ENCODE data around the gene C4orf36. TPM values are rescaled to one million over a fixed set of nuclear protein-coding genes. Genes with fewer than 3 reads are reported as not detected.

C4orf36 gene
- total and polyA plus RNA-seq, 2 of the 8 experiments (the other 6 are each of a cell fraction or from before 2014, with no cell fraction given): 1.2 to 1.5 TPM

DNA sequence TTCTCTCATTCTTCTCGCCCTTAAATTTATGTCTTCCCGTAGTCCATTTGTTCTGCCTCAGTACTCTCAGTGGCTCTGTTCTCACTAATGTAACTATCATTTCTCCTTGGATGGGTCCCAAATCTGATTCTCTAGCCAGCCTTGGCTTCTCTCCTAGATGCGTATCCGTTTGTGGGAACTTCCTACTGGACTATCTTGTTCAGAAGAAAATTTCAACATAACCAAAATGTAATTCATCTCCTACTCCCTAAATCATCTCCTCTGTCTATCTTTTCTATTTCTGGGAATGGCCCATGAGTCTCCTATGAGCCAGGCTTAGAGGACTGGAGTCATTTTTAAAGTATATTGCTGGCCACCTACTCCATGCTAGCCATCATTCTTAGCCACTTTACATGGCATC, 4.4 kb upstream of the C4orf36 start:
- H2BK15ac ChIP-seq (ENCODE audit: low read length): no peak overlapping the region
- no peak overlapping the region for H3K9ac ChIP-seq (replicated peaks in 1 of 4; ENCODE audit: extremely low read depth in 1 of 4, low read depth in 3 of 4, low read length in 3 of 4)
- no peak overlapping the region for H2AFZ ChIP-seq (ENCODE audit: low read length)
- H3K36me3 ChIP-seq (ENCODE audit: control insufficient read depth in 2 of 4, insufficient read depth in 4 of 4, low read length in 3 of 4): no peaks in the 10 kb centered on the region
- no peak overlapping the region for H3K14ac ChIP-seq (ENCODE audit: insufficient read length)
- no peak overlapping the region for H4K91ac ChIP-seq (replicated peaks; ENCODE audit: insufficient read length, low read length)
- H3K4me3 ChIP-seq (ENCODE audit: extremely low read depth in 1 of 4, insufficient read depth in 2 of 4, low read depth in 3 of 4, low read length in 4 of 4): no peak overlapping the region
- H2BK20ac ChIP-seq (ENCODE audit: low read length): no peak overlapping the region
- H3K18ac ChIP-seq (ENCODE audit: extremely low read depth, low read length): no peak overlapping the region
- H4K5ac ChIP-seq (ENCODE audit: insufficient read length, low read depth, low read length): no peak overlapping the region
- no peaks in the 10 kb centered on the region for H4K20me1 ChIP-seq (replicated peaks in 1 of 2; ENCODE audit: control insufficient read depth in 1 of 2, insufficient read depth in 2 of 2, low read length in 2 of 2)
- H2AK5ac ChIP-seq (ENCODE audit: low read depth, low read length): no peak overlapping the region
- H3K27ac ChIP-seq (ENCODE audit: low read depth, low read length): no peak overlapping the region
- H2BK120ac ChIP-seq (replicated peaks; ENCODE audit: low read depth, low read length): no peak overlapping the region
- H3K4ac ChIP-seq (replicated peaks; ENCODE audit: insufficient read length, low read depth, low read length): no peak overlapping the region
- H3K56ac ChIP-seq (replicated peaks; ENCODE audit: insufficient read length, low read depth, low read length): no peak overlapping the region
- no peak overlapping the region for H4K8ac ChIP-seq (ENCODE audit: extremely low read depth, insufficient read depth, low read length)
- H3K4me1 ChIP-seq (replicated peaks in 1 of 4; ENCODE audit: control insufficient read depth in 3 of 4, insufficient read depth in 4 of 4, low read length in 3 of 4): peaks cover 0 to 2% (median 0%) of the 10 kb centered on the region in 4 experiments; a peak in 1 of 7 replicates
- ChIA-PET POLR2A (ENCODE audit: partially characterized antibody) (no interaction called here), CTCF (ENCODE audit: partially characterized antibody) (interaction anchor here (0.6 to 3.0 kb wide), 7 partner anchors 17 to 657 kb away, joined by 3 to 19 read pairs (median 4); no protein-coding TSS in a partner anchor)
- H3K79me1 ChIP-seq (ENCODE audit: low read depth, low read length): no peaks in the 10 kb centered on the region
- FAIRE-seq: no peak
- DNase-seq (ENCODE audit: low read depth in 1 of 2, low spot score in 2 of 2): no peak
- no peak overlapping the region for H3K4me2 ChIP-seq (ENCODE audit: insufficient read depth in 1 of 2, low read depth in 2 of 2, low read length in 2 of 2)
- no peaks in the 10 kb centered on the region for H3K9me3 ChIP-seq (ENCODE audit: insufficient read depth in 2 of 2, low read depth in 1 of 2, low read length in 1 of 2)
- H3K23ac ChIP-seq (ENCODE audit: insufficient read length): no peak overlapping the region
- H2BK12ac ChIP-seq (ENCODE audit: low read depth, low read length): no peak overlapping the region
- no peaks in the 10 kb centered on the region for H3K79me2 ChIP-seq (ENCODE audit: control insufficient read depth in 1 of 2, insufficient read depth in 2 of 2, low read length in 2 of 2)
- H3K23me2 ChIP-seq (ENCODE audit: low read depth, low read length): peaks cover 8% of the 10 kb centered on the region
- WGBS, 2 experiments (ENCODE audit: extremely low coverage in 1 of 2, insufficient coverage in 1 of 2, insufficient read length in 1 of 2, insufficient replicate concordance in 2 of 2, low coverage in 1 of 2, low lambda C conversion rate in 2 of 2, missing lambda C conversion rate in 1 of 2): 83% methylated on average over 4 of the region's 4 CpGs; no CpG with 5 or more reads in 1 of the 2 experiments
- H3K27me3 ChIP-seq (replicated peaks in 1 of 4; ENCODE audit: control insufficient read depth in 3 of 4, extremely low read depth in 1 of 4, insufficient read depth in 3 of 4, low read length in 3 of 4): peaks cover 0 to 6% (median 2%) of the 10 kb centered on the region in 4 experiments; a peak in 3 of 7 replicates
- no peak overlapping the region for H2BK5ac ChIP-seq (ENCODE audit: low read depth, low read length)
- TF ChIP-seq BRCA1 (IDR thresholded peaks at IDR 0.05; ENCODE audit: low read depth, low read length) (no peak), GTF2F1 (IDR thresholded peaks at IDR 0.05; ENCODE audit: borderline replicate concordance, low read depth, low read length) (no peak), CREB1 (IDR thresholded peaks at IDR 0.05) (no peak), HDAC6 (IDR thresholded peaks at IDR 0.05; ENCODE audit: low read depth, low read length) (no peak), JUND (IDR thresholded peaks at IDR 0.05; ENCODE audit: low read length) (no peak), NANOG (IDR thresholded peaks at IDR 0.05; ENCODE audit: insufficient read depth, low read depth, low read length, poor library complexity, severe bottlenecking) (no peak), FOSL1 (IDR thresholded peaks at IDR 0.05; ENCODE audit: insufficient read depth, low read depth, low read length) (no peak), RAD21 (IDR thresholded peaks at IDR 0.05 in 1 of 2, conservative IDR thresholded peaks at IDR 0.05 in 1 of 2; ENCODE audit: low read depth in 2 of 2, low read length in 2 of 2) (no peak), RFX5 (IDR thresholded peaks at IDR 0.05; ENCODE audit: borderline replicate concordance, low read depth, low read length) (no peak), KDM5A (IDR thresholded peaks at IDR 0.05; ENCODE audit: low read length) (no peak), TAF1 (IDR thresholded peaks at IDR 0.05; ENCODE audit: low read depth, low read length) (no peak), JUN (IDR thresholded peaks at IDR 0.05; ENCODE audit: low read depth, low read length) (no peak)

Data from H1 (cell line).